ENCODE results near the gene RACK1. TPM values are rescaled to one million over a fixed set of nuclear protein-coding genes. Genes with fewer than 3 reads are reported as not detected.

Gene RACK1
- total RNA-seq, 4 donors from 2014 or later, result 1,252 to 1,898 (median 1,625) TPM

GRCh38 chr5:181261320-181262049 is 17.8 kb upstream of the RACK1 start:
- WGBS, result 0% methylated on average over 24 of the region's 59 CpGs
- Histone ChIP-seq H3K27ac (replicated peaks in 1 of 4) (peak overlapping the region; percentile 96 to 100 (median 98)), H3K27me3 (no peaks in the 10 kb centered on the region), H3K4me1 (peaks cover 44 to 53% (median 49%) of the 10 kb centered on the region in 4 donors), H3K36me3 (peaks cover 10 to 28% (median 17%) of the 10 kb centered on the region in 4 donors), H3K9me3 (no peaks in the 10 kb centered on the region), H3K4me3 (peak overlapping the region; percentile 79 to 95 (median 86))
- TF ChIP-seq EP300 (IDR thresholded peaks at IDR 0.05) (no peak), POLR2AphosphoS5 (IDR thresholded peaks at IDR 0.05) (peak; percentile 68 to 77), CTCF (IDR thresholded peaks at IDR 0.05) (no peak), POLR2A (IDR thresholded peaks at IDR 0.05; ENCODE audit: low read depth) (peak; percentile 17)
- no peak for DNase-seq (ENCODE audit: extremely low spot score)
- intact Hi-C loops (cut with DNase I), result loop anchor here (5.0 kb wide), 1 partner anchor 39 kb away; the partner anchor contains the start of gene TRIM41

GRCh38 chr5:181260720-181261319 is 17.1 kb upstream of the RACK1 start, which contains the start of gene TRIM52:
TSS of gene TRIM52 (minus strand) at chr5:181261143. CDS start at chr5:181260813, 330 bp downstream.
- Histone ChIP-seq H3K4me3 (peak within 1 kb of the TSS; percentile 79 to 95 (median 86)), H3K9me3 (no peaks in the 10 kb centered on the region), H3K36me3 (peaks cover 10 to 31% (median 17%) of the 10 kb centered on the region in 4 donors), H3K27ac (replicated peaks in 1 of 4) (peak within 1 kb of the TSS; percentile 96 to 100 (median 98)), H3K4me1 (peaks cover 50 to 59% (median 54%) of the 10 kb centered on the region in 4 donors), H3K27me3 (no peaks in the 10 kb centered on the region)
- intact Hi-C loops (cut with DNase I), result loop anchor here (5.0 kb wide), 1 partner anchor 39 kb away; the partner anchor contains the start of gene TRIM41
- TF ChIP-seq POLR2A (IDR thresholded peaks at IDR 0.05; ENCODE audit: low read depth), result peak; percentile 86
- peak; percentile 94 to 98 for TF ChIP-seq POLR2AphosphoS5 (IDR thresholded peaks at IDR 0.05)
- no peak for TF ChIP-seq EP300 (IDR thresholded peaks at IDR 0.05)
- peak; percentile 97 for DNase-seq (ENCODE audit: extremely low spot score)
- 0% methylated on average over 4 of the region's 43 CpGs for WGBS

- Histone ChIP-seq H3K27ac (replicated peaks in 1 of 4) (peak overlapping the region; percentile 96 to 100 (median 98)), H3K9me3 (no peaks in the 10 kb centered on the region), H3K27me3 (no peaks in the 10 kb centered on the region), H3K4me3 (peak overlapping the region; percentile 79 to 95 (median 86)), H3K4me1 (peaks cover 57 to 66% (median 60%) of the 10 kb centered on the region in 4 donors), H3K36me3 (peaks cover 10 to 33% (median 17%) of the 10 kb centered on the region in 4 donors)
- TF ChIP-seq EP300 (IDR thresholded peaks at IDR 0.05), result no peak
- TF ChIP-seq POLR2A (IDR thresholded peaks at IDR 0.05; ENCODE audit: low read depth), result no peak
- no peak for TF ChIP-seq POLR2AphosphoS5 (IDR thresholded peaks at IDR 0.05)
- no peak for TF ChIP-seq CTCF (IDR thresholded peaks at IDR 0.05)
- 5% methylated on average over 26 of the region's 26 CpGs for WGBS
- DNase-seq (ENCODE audit: extremely low spot score), result no peak
- intact Hi-C loops (cut with DNase I), result loop anchor here (5.0 kb wide), 1 partner anchor 38 kb away; the partner anchor contains the start of gene TRIM41
Observed at GRCh38 chr5:181259974-181260719, 16.4 kb upstream of the RACK1 start.

- WGBS, result 53% methylated on average over 2 of the region's 2 CpGs
- TF ChIP-seq CTCF (IDR thresholded peaks at IDR 0.05) (no peak), POLR2AphosphoS5 (IDR thresholded peaks at IDR 0.05) (no peak), POLR2A (IDR thresholded peaks at IDR 0.05; ENCODE audit: low read depth) (no peak), EP300 (IDR thresholded peaks at IDR 0.05) (no peak)
- Histone ChIP-seq H3K4me1 (peaks cover 66 to 75% (median 69%) of the 10 kb centered on the region in 4 donors), H3K9me3 (no peaks in the 10 kb centered on the region), H3K27me3 (no peaks in the 10 kb centered on the region), H3K36me3 (peaks cover 9 to 32% (median 16%) of the 10 kb centered on the region in 4 donors), H3K27ac (replicated peaks in 1 of 4) (peak overlapping the region in 3 of 4 donors; percentile 97 to 100 (median 99)), H3K4me3 (peak overlapping the region; percentile 79 to 95 (median 86))
- DNase-seq (ENCODE audit: extremely low spot score), result no peak
- intact Hi-C loops (cut with DNase I), result no loop called here
Observed at GRCh38 chr5:181259283-181259682, 15.6 kb upstream of the RACK1 start.

Data from esophagus muscularis mucosa (tissue), 4 donors.